Measurements from ENCODE around the gene NCOA4.
"Not testable (repeated sequence)": the region's sequence is repeated elsewhere in the genome, so short reads cannot be mapped to it uniquely, and the experiment has no call there.

NCOA4 gene

GRCh38 chr10:46001187-46001756 lies 29.2 kb downstream of the NCOA4 start:
- no peak overlapping the region for H3K4me3 ChIP-seq (ENCODE audit: low read length)
- no peak for DNase-seq (ENCODE audit: low read depth, low spot score)

- H3K4me3 ChIP-seq (ENCODE audit: low read length): no peak overlapping the region
- no peak for DNase-seq (ENCODE audit: low read depth, low spot score)
Measured at GRCh38 chr10:46000538-46000937, 29.9 kb downstream of the NCOA4 start.

GRCh38 chr10:45999955-46000354 lies 30.5 kb downstream of the NCOA4 start:
- DNase-seq (ENCODE audit: low read depth, low spot score); H3K4me3 ChIP-seq (ENCODE audit: low read length): not testable (repeated sequence)

GRCh38 chr10:45997994-45998763 lies 32.2 kb downstream of the NCOA4 start:
- no peak overlapping the region for H3K4me3 ChIP-seq (ENCODE audit: low read length)
- no peak for DNase-seq (ENCODE audit: low read depth, low spot score)

- no peak for DNase-seq (ENCODE audit: low read depth, low spot score)
- H3K4me3 ChIP-seq (ENCODE audit: low read length): no peak overlapping the region
Measured at GRCh38 chr10:45997557-45997956, 32.9 kb downstream of the NCOA4 start.

GRCh38 chr10:45985590-45985989 lies 44.8 kb downstream of the NCOA4 start:
- DNase-seq (ENCODE audit: low read depth, low spot score); H3K4me3 ChIP-seq (ENCODE audit: low read length): not testable (repeated sequence)

- DNase-seq (ENCODE audit: low read depth, low spot score); H3K4me3 ChIP-seq (ENCODE audit: low read length): not testable (repeated sequence)
Measured at GRCh38 chr10:45984473-45984872, 46.0 kb downstream of the NCOA4 start.

- DNase-seq (ENCODE audit: low read depth, low spot score): peak; percentile 38
- H3K4me3 ChIP-seq (ENCODE audit: low read length): not testable (repeated sequence)
Measured at GRCh38 chr10:45983538-45984186, 46.8 kb downstream of the NCOA4 start.

- not testable (repeated sequence) for H3K4me3 ChIP-seq (ENCODE audit: low read length); DNase-seq (ENCODE audit: low read depth, low spot score)
Measured at GRCh38 chr10:45981367-45981766, 49.1 kb downstream of the NCOA4 start.

GRCh38 chr10:45978554-45978953 lies 51.9 kb downstream of the NCOA4 start:
- not testable (repeated sequence) for DNase-seq (ENCODE audit: low read depth, low spot score); H3K4me3 ChIP-seq (ENCODE audit: low read length)

GRCh38 chr10:45974041-45974440 lies 56.4 kb downstream of the NCOA4 start:
- peak; percentile 16 for DNase-seq (ENCODE audit: low read depth, low spot score)
- peak overlapping the region; percentile 63; the same call in 1 of the 2 replicates for H3K4me3 ChIP-seq (ENCODE audit: low read length)

GRCh38 chr10:45972813-45973169 lies 57.6 kb downstream of the NCOA4 start:
- DNase-seq (ENCODE audit: low read depth, low spot score): not testable (repeated sequence)
- H3K4me3 ChIP-seq (ENCODE audit: low read length): peak overlapping the region; percentile 63

- peak; percentile 84 for DNase-seq (ENCODE audit: low read depth, low spot score)
Measured at GRCh38 chr10:45972106-45972812, 58.2 kb downstream of the NCOA4 start, which contains the start of gene TIMM23. Gene TIMM23 (plus strand): TSS chr10:45972489. CDS start chr10:45972625, 136 bp downstream.

GRCh38 chr10:45971742-45972105 lies 58.7 kb downstream of the NCOA4 start:
- not testable (repeated sequence) for DNase-seq (ENCODE audit: low read depth, low spot score)
- peak overlapping the region; percentile 63 for H3K4me3 ChIP-seq (ENCODE audit: low read length)

More at GRCh38 chr10:45972106-45972812, 58.2 kb downstream of the NCOA4 start, which contains the start of gene TIMM23:
- peak within 1 kb of the TSS; percentile 63 for H3K4me3 ChIP-seq (ENCODE audit: low read length)

- not testable (repeated sequence) for DNase-seq (ENCODE audit: low read depth, low spot score)
- H3K4me3 ChIP-seq (ENCODE audit: low read length): peak overlapping the region; percentile 63
Measured at GRCh38 chr10:45971019-45971418, 59.4 kb downstream of the NCOA4 start.

GRCh38 chr10:45962686-45963452 lies 67.6 kb downstream of the NCOA4 start:
- DNase-seq (ENCODE audit: low read depth, low spot score); H3K4me3 ChIP-seq (ENCODE audit: low read length): not testable (repeated sequence)

GRCh38 chr10:45957928-45958327 lies 72.5 kb downstream of the NCOA4 start:
- not testable (repeated sequence) for DNase-seq (ENCODE audit: low read depth, low spot score); H3K4me3 ChIP-seq (ENCODE audit: low read length)

GRCh38 chr10:45956634-45957033 lies 73.8 kb downstream of the NCOA4 start:
- not testable (repeated sequence) for H3K4me3 ChIP-seq (ENCODE audit: low read length); DNase-seq (ENCODE audit: low read depth, low spot score)

All from Jurkat, Clone E6-1 (cell line).